Activated CD4-positive, CD25-positive, alpha-beta regulatory T cell treated with anti-CD3 and anti-CD28 coated beads, Interleukin-2, amount 50 U/mL, for 72 hours (primary cell): ENCODE data around the gene KCNMA1.

Experiments
- DNase-seq: peaks from one replicate; pipeline ENCODE4 v3.0.0; 2021

Gene KCNMA1

GRCh38 chr10:76946270-76946669, 691.3 kb downstream of the KCNMA1 start:
- no peak for DNase-seq

GRCh38 chr10:76945166-76945565, 692.4 kb downstream of the KCNMA1 start:
- no peak for DNase-seq

GRCh38 chr10:76944640-76945039, 693.0 kb downstream of the KCNMA1 start:
- no peak for DNase-seq

GRCh38 chr10:76942628-76943416, 694.8 kb downstream of the KCNMA1 start:
- no peak for DNase-seq

GRCh38 chr10:76939933-76940468, 697.6 kb downstream of the KCNMA1 start:
- no peak for DNase-seq

- no peak for DNase-seq
Measured at GRCh38 chr10:76937181-76937600, 700.4 kb downstream of the KCNMA1 start.

GRCh38 chr10:76935941-76936613, 701.5 kb downstream of the KCNMA1 start:
- no peak for DNase-seq

- no peak for DNase-seq
Measured at GRCh38 chr10:76928565-76928964, 709.0 kb downstream of the KCNMA1 start.

- no peak for DNase-seq
Measured at GRCh38 chr10:76925636-76926405, 711.8 kb downstream of the KCNMA1 start.

- DNase-seq: no peak
Measured at GRCh38 chr10:76922666-76923065, 714.9 kb downstream of the KCNMA1 start.

- DNase-seq: no peak
Measured at GRCh38 chr10:76921383-76922010, 716.1 kb downstream of the KCNMA1 start.

GRCh38 chr10:76920581-76920980, 717.0 kb downstream of the KCNMA1 start:
- DNase-seq: no peak

- no peak for DNase-seq
Measured at GRCh38 chr10:76918106-76918505, 719.5 kb downstream of the KCNMA1 start.

- no peak for DNase-seq
Measured at GRCh38 chr10:76917071-76917470, 720.5 kb downstream of the KCNMA1 start.

GRCh38 chr10:76916536-76916935, 721.1 kb downstream of the KCNMA1 start:
- DNase-seq: no peak

GRCh38 chr10:76915316-76915715, 722.3 kb downstream of the KCNMA1 start:
- DNase-seq: no peak

- no peak for DNase-seq
Measured at GRCh38 chr10:76911184-76911583, 726.4 kb downstream of the KCNMA1 start.

GRCh38 chr10:76910184-76910962, 727.2 kb downstream of the KCNMA1 start:
- DNase-seq: no peak

GRCh38 chr10:76906256-76906655, 731.4 kb downstream of the KCNMA1 start:
- no peak for DNase-seq

GRCh38 chr10:76905251-76905650, 732.4 kb downstream of the KCNMA1 start:
- no peak for DNase-seq

GRCh38 chr10:76903387-76903945, 734.1 kb downstream of the KCNMA1 start:
- no peak for DNase-seq

GRCh38 chr10:76902949-76903348, 734.7 kb downstream of the KCNMA1 start:
- DNase-seq: no peak
